ENCODE measurements around the gene CHST2.

DNA sequence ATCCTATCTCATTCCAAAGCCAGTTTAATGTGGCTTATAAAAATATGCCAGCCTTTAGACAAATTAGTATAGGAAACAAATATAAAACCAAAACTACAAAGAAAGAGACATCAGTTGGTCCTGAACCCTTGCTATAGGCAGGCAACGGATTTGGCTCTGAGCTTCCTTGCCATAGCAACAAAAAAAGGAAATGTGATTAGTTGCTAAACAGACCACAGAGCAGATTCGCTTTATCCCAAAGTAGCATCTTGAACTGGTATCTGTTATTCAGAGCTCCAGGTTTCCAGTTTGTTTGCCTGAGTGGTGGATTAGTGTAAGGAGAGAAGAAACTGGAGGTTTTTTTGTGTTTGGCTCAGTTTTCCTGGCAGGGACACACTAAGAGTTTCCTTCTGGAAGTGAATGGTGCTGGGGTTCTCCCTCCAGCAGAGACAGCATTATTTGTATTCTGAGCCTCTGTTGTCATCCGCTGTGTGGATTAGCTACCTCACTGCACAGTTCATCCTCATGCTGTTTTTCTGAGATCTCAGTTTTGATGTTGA is 44.1 kb downstream of the CHST2 start:
- TF ChIP-seq POLR2AphosphoS5 (IDR thresholded peaks at IDR 0.05; ENCODE audit: borderline replicate concordance, low read depth, low read length) (no peak), EZH2 (IDR thresholded peaks at IDR 0.05) (no peak), FOXP2 (optimal IDR thresholded peaks at IDR 0.05; ENCODE audit: control extremely low read depth, extremely low read length, insufficient read depth) (no peak)

Data from SK-N-MC (cell line).